IPS-20b (cell line): Measurements from ENCODE around the gene PPM1M.
A peak's percentile ranks its signal among the peaks of the same experiment; 100 is the strongest.

Experiments used
- H3K27ac ChIP-seq: one replicate; pipeline ENCODE4 v1.5.1; 2013; ENCODE audit warnings: low read length
- H3K27me3 ChIP-seq: 2 replicates; pipeline ENCODE4 v1.6.1; 2013; ENCODE audit warnings: mild to moderate bottlenecking, low read length, inconsistent platforms; ENCODE audit not compliant: insufficient read depth
- H3K36me3 ChIP-seq: 2 replicates; pipeline ENCODE4 v1.6.1; 2013; ENCODE audit warnings: low read depth, mild to moderate bottlenecking, inconsistent platforms, low read length, moderate library complexity; ENCODE audit not compliant: insufficient read depth
- H3K4me1 ChIP-seq: 2 replicates; pipeline ENCODE4 v1.6.1; 2013; ENCODE audit warnings: mild to moderate bottlenecking, control low read depth, inconsistent platforms, low read length, moderate library complexity; ENCODE audit not compliant: insufficient read depth
- H3K4me3 ChIP-seq: 2 replicates; pipeline ENCODE4 v1.5.1; 2013; ENCODE audit warnings: mild to moderate bottlenecking, low read length, inconsistent platforms
- H3K9ac ChIP-seq: 2 replicates; pipeline ENCODE4 v1.6.1; 2013; ENCODE audit warnings: low read depth, mild to moderate bottlenecking, inconsistent platforms, low read length, moderate library complexity
- H3K9me3 ChIP-seq: 2 replicates; pipeline ENCODE4 v1.6.1; 2013; ENCODE audit warnings: mild to moderate bottlenecking, low read depth, low read length, inconsistent platforms; ENCODE audit not compliant: insufficient read depth

PPM1M gene

GRCh38 chr3:52243791-52244628 lies 1.5 kb upstream of the PPM1M start:
- Histone ChIP-seq H3K27me3 (peaks cover 45% of the 10 kb centered on the region), H3K9me3 (no peaks in the 10 kb centered on the region), H3K36me3 (no peaks in the 10 kb centered on the region), H3K4me3 (no peak overlapping the region), H3K9ac (no peak overlapping the region), H3K4me1 (peaks cover 12% of the 10 kb centered on the region; the same call in 1 of the 2 replicates), H3K27ac (no peak overlapping the region)

GRCh38 chr3:52246264-52246620 lies 683 bp downstream of the PPM1M start:
- H3K36me3 ChIP-seq: peaks cover 13% of the 10 kb centered on the region
- H3K4me1 ChIP-seq: no peaks in the 10 kb centered on the region; the same call in 1 of the 2 replicates
- H3K9me3 ChIP-seq: no peaks in the 10 kb centered on the region
- peak overlapping the region; percentile 74 for H3K4me3 ChIP-seq
- H3K27ac ChIP-seq: no peak overlapping the region
- H3K9ac ChIP-seq: peak overlapping the region; percentile 43; the same call in 1 of the 2 replicates
- H3K27me3 ChIP-seq: peaks cover 45% of the 10 kb centered on the region

DNA sequence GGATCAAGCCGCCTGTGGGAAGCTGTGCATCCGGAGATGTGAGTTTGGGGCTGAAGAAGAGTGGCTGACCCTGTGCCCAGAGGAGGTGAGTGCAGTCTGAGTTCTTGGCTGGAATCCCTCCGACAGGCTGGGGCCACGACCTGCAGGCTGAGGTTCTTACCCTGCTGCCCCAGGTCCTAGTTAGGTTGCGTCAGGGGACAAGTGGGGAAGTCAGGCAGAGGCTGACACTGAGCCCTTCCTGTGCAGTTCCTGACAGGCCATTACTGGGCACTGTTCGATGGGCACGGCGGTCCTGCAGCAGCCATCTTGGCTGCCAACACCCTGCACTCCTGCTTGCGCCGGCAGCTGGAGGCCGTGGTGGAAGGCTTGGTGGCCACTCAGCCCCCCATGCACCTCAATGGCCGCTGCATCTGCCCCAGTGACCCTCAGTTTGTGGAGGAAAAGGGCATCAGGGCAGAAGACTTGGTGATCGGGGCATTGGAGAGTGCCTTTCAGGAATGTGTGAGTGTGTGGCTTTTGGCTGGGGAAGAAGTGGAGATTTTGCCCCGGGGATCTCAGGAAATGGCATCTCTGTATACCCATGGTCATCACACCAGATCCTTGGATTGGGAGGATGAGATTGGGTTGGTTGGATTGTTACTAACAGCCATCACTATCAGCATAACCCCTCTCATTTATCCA lies 1.3 kb downstream of the PPM1M start:
- H3K4me3 ChIP-seq: peak overlapping the region; percentile 74; the same call in 1 of the 2 replicates
- H3K9ac ChIP-seq: no peak overlapping the region
- no peak overlapping the region for H3K27ac ChIP-seq

GRCh38 chr3:52247409-52248164 lies 2.0 kb downstream of the PPM1M start:
- H3K4me1 ChIP-seq: no peaks in the 10 kb centered on the region; the same call in 1 of the 2 replicates
- H3K27me3 ChIP-seq: peaks cover 45% of the 10 kb centered on the region
- no peak overlapping the region for H3K4me3 ChIP-seq
- H3K27ac ChIP-seq: no peak overlapping the region
- no peak overlapping the region for H3K9ac ChIP-seq
- no peaks in the 10 kb centered on the region for H3K9me3 ChIP-seq
- peaks cover 27% of the 10 kb centered on the region for H3K36me3 ChIP-seq

More for the DNA sequence above, 1.3 kb downstream of the PPM1M start:
- Histone ChIP-seq H3K9me3 (no peaks in the 10 kb centered on the region), H3K27me3 (peaks cover 45% of the 10 kb centered on the region), H3K36me3 (peaks cover 20% of the 10 kb centered on the region), H3K4me1 (no peaks in the 10 kb centered on the region; the same call in 1 of the 2 replicates)

DNA sequence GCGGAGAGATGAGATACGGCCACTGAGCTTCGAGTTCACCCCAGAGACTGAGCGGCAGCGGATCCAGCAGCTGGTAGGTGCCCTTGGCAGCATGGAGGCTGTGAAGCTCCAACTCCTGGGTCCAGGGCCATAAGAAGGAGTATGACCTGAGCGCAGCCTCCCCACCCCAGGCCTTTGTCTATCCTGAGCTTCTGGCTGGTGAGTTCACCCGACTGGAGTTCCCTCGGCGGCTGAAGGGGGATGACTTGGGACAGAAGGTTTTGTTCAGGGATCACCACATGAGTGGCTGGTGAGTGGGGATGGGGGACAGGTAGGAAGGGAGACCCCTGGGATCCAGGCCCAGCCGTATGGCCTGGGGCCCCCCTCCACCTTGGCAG lies 2.6 kb downstream of the PPM1M start:
- Histone ChIP-seq H3K4me1 (no peaks in the 10 kb centered on the region; the same call in 1 of the 2 replicates), H3K9ac (no peak overlapping the region), H3K36me3 (peaks cover 32% of the 10 kb centered on the region), H3K27me3 (peaks cover 45% of the 10 kb centered on the region), H3K27ac (no peak overlapping the region), H3K4me3 (no peak overlapping the region), H3K9me3 (no peaks in the 10 kb centered on the region)

DNA sequence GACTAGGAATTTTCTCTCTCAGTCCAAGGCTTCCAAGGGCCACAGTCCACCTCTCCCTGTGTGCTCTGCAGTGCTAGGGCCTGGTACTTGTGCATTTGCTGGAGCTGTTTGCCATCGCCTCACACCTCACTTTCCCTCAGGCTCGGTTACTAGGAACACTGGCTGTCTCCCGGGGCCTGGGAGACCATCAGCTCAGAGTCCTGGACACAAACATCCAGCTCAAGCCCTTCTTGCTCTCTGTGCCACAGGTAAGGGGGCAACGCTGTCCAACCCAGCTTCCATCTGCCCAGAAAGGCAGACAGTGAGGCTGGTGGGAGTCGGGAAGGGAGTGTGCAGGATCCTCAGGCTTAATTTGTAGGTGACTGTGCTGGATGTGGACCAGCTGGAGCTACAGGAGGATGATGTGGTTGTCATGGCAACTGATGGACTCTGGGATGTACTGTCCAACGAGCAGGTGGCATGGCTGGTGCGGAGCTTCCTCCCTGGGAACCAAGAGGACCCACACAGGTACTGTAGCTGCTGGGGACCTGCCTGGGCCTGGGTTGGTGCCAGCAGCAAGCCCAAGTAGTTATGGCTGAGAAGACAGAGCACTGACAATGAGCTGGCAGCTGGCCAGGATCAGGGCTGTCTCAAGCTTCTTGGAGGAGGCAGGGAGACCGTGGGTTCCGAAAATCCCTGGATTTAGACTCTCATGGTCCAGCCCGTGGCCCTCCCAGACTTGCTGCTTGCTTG lies 3.4 kb downstream of the PPM1M start:
- Histone ChIP-seq H3K4me3 (no peak overlapping the region), H3K9ac (no peak overlapping the region), H3K4me1 (no peaks in the 10 kb centered on the region; the same call in 1 of the 2 replicates), H3K36me3 (peaks cover 41% of the 10 kb centered on the region), H3K9me3 (no peaks in the 10 kb centered on the region), H3K27me3 (peaks cover 37% of the 10 kb centered on the region), H3K27ac (no peak overlapping the region)

DNA sequence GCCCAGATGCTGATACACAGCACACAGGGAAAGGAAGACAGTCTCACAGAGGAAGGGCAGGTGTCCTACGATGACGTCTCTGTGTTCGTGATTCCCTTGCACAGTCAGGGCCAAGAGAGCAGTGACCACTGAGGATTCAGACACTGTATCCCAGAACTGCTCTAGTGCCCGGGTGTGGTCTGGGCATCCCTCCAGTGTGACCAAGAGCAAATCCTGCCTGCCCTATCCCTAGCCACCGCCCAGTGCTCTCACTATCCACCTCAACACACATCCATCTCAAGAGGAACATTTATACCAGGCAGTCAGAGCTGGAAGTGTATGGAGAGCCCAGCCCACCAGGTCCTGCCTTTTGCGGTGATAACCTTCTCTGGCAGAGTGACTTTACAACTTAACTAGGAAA lies 4.1 kb downstream of the PPM1M start:
- Histone ChIP-seq H3K36me3 (peaks cover 48% of the 10 kb centered on the region), H3K27ac (no peak overlapping the region), H3K9ac (no peak overlapping the region), H3K4me3 (no peak overlapping the region), H3K4me1 (no peaks in the 10 kb centered on the region; the same call in 1 of the 2 replicates), H3K27me3 (peaks cover 30% of the 10 kb centered on the region), H3K9me3 (no peaks in the 10 kb centered on the region)

DNA sequence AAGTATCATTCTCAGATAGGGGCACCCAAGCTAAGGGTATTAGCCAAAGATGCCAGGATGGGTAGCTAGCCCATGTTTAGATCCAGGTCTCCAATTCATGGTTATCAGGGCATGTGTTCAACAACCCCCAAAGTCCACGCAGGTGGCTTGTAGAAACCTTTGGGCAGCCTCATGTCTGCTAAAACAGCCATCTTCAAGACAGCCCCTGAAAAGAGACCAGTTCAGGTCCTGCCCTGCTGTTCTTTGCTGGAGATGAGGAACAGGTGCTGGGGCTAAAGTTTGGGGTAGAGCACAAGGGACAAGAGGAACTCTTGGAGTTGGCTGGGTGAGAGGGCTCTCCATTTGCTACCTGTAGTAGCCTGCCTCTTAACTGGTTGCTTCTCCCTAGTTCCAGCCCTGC lies 4.6 kb downstream of the PPM1M start:
- Histone ChIP-seq H3K27me3 (peaks cover 26% of the 10 kb centered on the region), H3K4me1 (no peaks in the 10 kb centered on the region; the same call in 1 of the 2 replicates), H3K9me3 (no peaks in the 10 kb centered on the region), H3K4me3 (no peak overlapping the region), H3K27ac (no peak overlapping the region), H3K9ac (no peak overlapping the region), H3K36me3 (peaks cover 51% of the 10 kb centered on the region)

- Histone ChIP-seq H3K36me3 (peaks cover 86% of the 10 kb centered on the region), H3K27ac (no peak overlapping the region), H3K4me3 (no peak overlapping the region), H3K4me1 (no peaks in the 10 kb centered on the region), H3K9me3 (no peaks in the 10 kb centered on the region), H3K27me3 (no peaks in the 10 kb centered on the region), H3K9ac (no peak overlapping the region)
These were observed 8.1 kb downstream of the PPM1M start for GRCh38 chr3:52253314-52254304.

- H3K36me3 ChIP-seq: peaks cover 94% of the 10 kb centered on the region
- no peak overlapping the region for H3K4me3 ChIP-seq
- H3K27me3 ChIP-seq: no peaks in the 10 kb centered on the region
- H3K4me1 ChIP-seq: no peaks in the 10 kb centered on the region
- H3K27ac ChIP-seq: no peak overlapping the region
- H3K9ac ChIP-seq: no peak overlapping the region
- H3K9me3 ChIP-seq: no peaks in the 10 kb centered on the region
These were observed 9.0 kb downstream of the PPM1M start for GRCh38 chr3:52254608-52255007.
